GM18868 (cell line): Measurements from ENCODE around the gene TNFSF12.

Experiments
- ATAC-seq: cut with Tn5 transposase; IDR thresholded peaks from one replicate; pipeline ENCODE4 v1.9.1; 2021; ENCODE audit warnings: mild to moderate bottlenecking, moderate library complexity; ENCODE audit not compliant: unreplicated experiment

Gene TNFSF12

GRCh38 chr17:7548585-7549400 lies at the start of gene TNFSF12:
TSS of gene TNFSF12 (plus strand) at chr17:7549058. CDS start at chr17:7549154, 96 bp downstream.
- no peak for ATAC-seq

DNA sequence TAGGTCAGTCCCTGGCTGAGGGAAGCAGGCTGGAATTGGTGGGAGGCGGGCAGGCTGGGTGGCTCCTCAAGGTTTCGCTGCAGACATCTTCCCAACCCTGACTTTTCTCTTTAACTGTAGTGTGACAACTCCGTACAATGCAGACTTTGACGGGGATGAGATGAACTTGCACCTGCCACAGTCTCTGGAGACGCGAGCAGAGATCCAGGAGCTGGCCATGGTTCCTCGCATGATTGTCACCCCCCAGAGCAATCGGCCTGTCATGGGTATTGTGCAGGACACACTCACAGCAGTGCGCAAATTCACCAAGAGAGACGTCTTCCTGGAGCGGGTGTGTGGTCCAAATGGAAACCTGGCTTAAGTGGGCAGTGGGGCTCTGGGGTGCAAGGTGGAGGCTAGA lies 49.7 kb upstream of the TNFSF12 start:
- ATAC-seq = no peak

- ATAC-seq = no peak
These were observed 47.1 kb upstream of the TNFSF12 start for GRCh38 chr17:7501729-7502128.

GRCh38 chr17:7502171-7502847 lies 46.5 kb upstream of the TNFSF12 start:
- no peak for ATAC-seq

DNA sequence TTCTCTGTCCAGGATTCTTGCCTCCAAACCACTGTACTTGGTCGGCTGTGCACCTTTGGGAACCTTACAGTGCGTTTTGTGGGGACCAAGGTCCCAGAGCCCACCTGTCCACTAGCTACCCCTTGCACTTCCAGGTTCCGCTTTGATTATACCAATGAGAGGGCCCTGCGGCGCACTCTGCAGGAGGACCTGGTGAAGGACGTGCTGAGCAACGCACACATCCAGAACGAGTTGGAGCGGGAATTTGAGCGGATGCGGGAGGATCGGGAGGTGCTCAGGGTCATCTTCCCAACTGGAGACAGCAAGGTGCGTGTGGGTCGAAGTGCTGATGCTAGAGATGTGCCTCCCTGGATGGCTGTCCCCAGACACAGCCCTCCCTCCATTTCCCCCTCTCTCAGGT lies 45.9 kb upstream of the TNFSF12 start:
- ATAC-seq = no peak

GRCh38 chr17:7503521-7503920 lies 45.3 kb upstream of the TNFSF12 start:
- ATAC-seq = no peak

DNA sequence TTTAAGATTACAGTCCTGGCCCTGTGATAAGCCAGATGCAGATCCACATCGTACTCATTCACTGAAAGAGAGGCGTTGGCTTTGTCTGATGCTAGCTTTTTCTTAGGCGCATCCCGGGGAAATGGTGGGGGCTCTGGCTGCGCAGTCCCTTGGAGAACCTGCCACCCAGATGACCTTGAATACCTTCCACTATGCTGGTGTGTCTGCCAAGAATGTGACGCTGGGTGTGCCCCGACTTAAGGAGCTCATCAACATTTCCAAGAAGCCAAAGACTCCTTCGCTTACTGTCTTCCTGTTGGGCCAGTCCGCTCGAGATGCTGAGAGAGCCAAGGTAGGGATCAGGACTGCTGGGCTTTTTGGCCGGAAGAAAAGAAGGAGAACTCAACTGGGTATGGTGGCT lies 40.7 kb upstream of the TNFSF12 start:
- no peak for ATAC-seq

DNA sequence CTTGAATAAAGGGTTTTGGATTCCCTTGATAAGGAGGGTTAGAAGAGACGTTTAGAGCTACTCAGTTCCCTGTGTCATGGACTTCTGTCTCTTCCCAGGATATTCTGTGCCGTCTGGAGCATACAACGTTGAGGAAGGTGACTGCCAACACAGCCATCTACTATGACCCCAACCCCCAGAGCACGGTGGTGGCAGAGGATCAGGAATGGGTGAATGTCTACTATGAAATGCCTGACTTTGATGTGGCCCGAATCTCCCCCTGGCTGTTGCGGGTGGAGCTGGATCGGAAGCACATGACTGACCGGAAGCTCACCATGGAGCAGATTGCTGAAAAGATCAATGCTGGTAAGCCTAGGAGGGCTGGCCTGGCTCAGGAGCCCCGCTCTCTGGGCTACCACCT lies 40.0 kb upstream of the TNFSF12 start:
- no peak for ATAC-seq

GRCh38 chr17:7509937-7510336 lies 38.9 kb upstream of the TNFSF12 start:
- no peak for ATAC-seq

DNA sequence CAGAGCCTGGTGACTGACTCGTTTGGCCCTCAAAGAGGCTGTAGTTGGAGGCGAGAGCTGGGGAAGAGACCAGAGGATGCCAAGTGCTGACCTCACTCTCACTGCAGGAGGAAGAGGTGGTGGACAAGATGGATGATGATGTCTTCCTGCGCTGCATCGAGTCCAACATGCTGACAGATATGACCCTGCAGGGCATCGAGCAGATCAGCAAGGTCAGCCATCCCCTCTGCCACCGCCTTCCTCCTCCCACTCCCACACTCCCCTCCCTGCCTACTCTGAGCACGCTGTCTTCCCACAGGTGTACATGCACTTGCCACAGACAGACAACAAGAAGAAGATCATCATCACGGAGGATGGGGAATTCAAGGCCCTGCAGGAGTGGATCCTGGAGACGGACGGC lies 37.8 kb upstream of the TNFSF12 start:
- ATAC-seq = no peak

DNA sequence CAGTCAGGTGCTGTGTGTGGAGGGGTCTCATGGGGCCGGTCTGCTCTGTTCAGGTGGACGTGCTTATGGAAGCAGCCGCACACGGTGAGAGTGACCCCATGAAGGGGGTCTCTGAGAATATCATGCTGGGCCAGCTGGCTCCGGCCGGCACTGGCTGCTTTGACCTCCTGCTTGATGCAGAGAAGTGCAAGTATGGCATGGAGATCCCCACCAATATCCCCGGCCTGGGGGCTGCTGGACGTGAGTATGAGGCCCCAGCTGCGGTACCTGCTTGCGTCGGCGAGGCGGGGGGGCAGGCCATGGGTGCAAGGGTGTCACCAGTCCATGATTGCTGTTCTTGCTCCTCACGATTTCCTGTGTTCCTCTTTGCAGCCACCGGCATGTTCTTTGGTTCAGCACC lies 36.8 kb upstream of the TNFSF12 start:
- ATAC-seq = no peak

DNA sequence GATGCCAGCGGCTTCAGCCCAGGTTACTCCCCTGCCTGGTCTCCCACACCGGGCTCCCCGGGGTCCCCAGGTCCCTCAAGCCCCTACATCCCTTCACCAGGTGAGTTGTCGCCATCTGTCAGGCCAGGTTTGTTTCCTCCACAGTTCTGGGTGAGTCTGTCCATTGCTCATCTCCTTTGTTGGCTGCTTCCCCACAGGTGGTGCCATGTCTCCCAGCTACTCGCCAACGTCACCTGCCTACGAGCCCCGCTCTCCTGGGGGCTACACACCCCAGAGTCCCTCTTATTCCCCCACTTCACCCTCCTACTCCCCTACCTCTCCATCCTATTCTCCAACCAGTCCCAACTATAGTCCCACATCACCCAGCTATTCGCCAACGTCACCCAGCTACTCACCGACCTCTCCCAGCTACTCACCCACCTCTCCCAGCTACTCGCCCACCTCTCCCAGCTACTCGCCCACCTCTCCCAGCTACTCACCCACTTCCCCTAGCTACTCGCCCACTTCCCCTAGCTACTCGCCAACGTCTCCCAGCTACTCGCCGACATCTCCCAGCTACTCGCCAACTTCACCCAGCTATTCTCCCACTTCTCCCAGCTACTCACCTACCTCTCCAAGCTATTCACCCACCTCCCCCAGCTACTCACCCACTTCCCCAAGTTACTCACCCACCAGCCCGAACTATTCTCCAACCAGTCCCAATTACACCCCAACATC lies 35.9 kb upstream of the TNFSF12 start:
- ATAC-seq = no peak

DNA sequence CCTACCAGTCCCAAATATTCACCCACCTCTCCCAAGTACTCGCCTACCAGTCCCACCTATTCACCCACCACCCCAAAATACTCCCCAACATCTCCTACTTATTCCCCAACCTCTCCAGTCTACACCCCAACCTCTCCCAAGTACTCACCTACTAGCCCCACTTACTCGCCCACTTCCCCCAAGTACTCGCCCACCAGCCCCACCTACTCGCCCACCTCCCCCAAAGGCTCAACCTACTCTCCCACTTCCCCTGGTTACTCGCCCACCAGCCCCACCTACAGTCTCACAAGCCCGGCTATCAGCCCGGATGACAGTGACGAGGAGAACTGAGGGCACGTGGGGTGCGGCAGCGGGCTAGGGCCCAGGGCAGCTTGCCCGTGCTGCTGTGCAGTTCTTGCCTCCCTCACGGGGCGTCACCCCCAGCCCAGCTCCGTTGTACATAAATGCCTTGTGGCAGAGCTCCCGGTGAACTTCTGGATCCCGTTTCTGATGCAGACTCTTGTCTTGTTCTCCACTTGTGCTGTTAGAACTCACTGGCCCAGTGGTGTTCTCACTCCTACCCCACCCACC lies 34.9 kb upstream of the TNFSF12 start:
- no peak for ATAC-seq

DNA sequence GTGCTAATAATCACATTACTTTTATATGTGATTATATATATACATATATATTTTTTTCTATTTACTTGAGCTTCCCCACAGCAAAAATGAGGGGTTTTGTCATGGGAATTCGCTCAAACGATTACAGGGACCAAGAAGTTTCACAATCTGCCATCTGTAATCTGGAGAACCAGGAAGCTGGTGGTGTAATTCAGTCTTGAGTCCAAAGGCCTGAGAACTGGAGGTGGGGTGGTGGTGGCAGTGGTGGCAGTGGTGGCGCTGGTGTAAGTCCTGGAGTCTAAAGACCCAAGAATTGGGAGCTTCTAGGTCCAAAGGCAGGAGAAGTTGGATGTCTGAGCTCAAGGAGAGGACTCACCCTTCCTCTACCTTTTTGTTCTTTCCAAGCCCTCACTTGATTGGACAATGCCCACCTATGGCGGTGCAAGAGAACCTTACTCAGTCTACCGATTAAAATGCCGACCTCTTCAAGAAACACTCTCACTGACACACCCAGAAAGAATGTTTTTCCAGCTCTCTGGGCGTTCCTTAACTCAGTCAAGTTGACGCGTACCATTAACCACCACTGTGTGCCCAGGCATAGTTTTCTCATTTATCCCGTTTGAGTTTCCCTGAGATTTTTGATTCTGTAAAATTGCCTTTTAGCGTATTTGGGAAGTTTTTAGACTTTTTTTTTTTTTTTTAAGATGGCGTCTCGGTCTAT lies 32.8 kb upstream of the TNFSF12 start:
- no peak for ATAC-seq

- ATAC-seq = no peak
These were observed 25.8 kb upstream of the TNFSF12 start for GRCh38 chr17:7523033-7523432.

DNA sequence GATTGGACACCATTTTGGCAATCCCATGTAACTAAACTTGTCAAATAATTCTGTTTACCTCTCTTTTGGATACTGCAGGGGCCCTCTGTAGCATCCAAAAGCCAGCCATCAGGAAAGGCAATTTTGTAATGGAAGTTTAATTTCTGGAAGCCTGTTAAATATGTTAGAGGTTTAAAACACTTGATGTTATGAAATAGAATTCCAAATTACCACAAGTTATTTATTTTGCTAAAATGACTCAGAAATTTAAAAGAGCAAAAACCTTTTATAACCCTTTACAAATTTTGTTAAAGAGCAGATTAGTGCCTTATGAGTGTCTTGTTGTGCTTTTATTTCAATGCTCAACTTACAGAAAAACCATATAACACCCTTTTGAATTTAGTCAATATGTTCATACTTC lies 20.0 kb upstream of the TNFSF12 start:
- ATAC-seq = no peak

- no peak for ATAC-seq
These were observed 18.6 kb upstream of the TNFSF12 start for GRCh38 chr17:7530023-7530900.

- no peak for ATAC-seq
These were observed 10.8 kb upstream of the TNFSF12 start for GRCh38 chr17:7538050-7538449.

- no peak for ATAC-seq
These were observed 9.8 kb upstream of the TNFSF12 start for GRCh38 chr17:7538891-7539545.
